ENCODE measurements around the gene TIMP3. TPM values are rescaled to one million over a fixed set of nuclear protein-coding genes. Genes with fewer than 3 reads are reported as not detected.

The TIMP3 gene
- total and polyA plus RNA-seq, 10 donors = 19.7 to 689 (median 367) TPM

- no peak overlapping the region for H3K27ac ChIP-seq
Measured at GRCh38 chr22:32791056-32791455, 10.4 kb upstream of the TIMP3 start.

GRCh38 chr22:32791485-32791884 lies 10.0 kb upstream of the TIMP3 start:
- WGBS, 5 donors = 91 to 96% (median 95%) methylated on average over 7 of the region's 7 CpGs
- H3K4me3 ChIP-seq = no peak overlapping the region
- H3K9me3 ChIP-seq = no peaks in the 10 kb centered on the region
- no peaks in the 10 kb centered on the region for H3K36me3 ChIP-seq
- H3K27ac ChIP-seq = no peak overlapping the region
- intact Hi-C loops (cut with DNase I; ENCODE audit: low total_unique reads) = no loop called here
- H3K27me3 ChIP-seq (replicated peaks in 1 of 7) = peaks cover 0 to 4% (median 0%) of the 10 kb centered on the region in 7 donors
- no peak for DNase-seq
- TF ChIP-seq POLR2AphosphoS5 (IDR thresholded peaks at IDR 0.05) (no peak), CTCF (IDR thresholded peaks at IDR 0.05 in 8 of 11, conservative IDR thresholded peaks at IDR 0.05 in 3 of 11) (no peak), POLR2A (IDR thresholded peaks at IDR 0.05) (no peak)
- peaks cover 0 to 3% (median under 1%) of the 10 kb centered on the region in 6 donors for H3K4me1 ChIP-seq

More at GRCh38 chr22:32791056-32791455, 10.4 kb upstream of the TIMP3 start:
- Histone ChIP-seq H3K9me3 (no peaks in the 10 kb centered on the region), H3K4me3 (no peak overlapping the region), H3K27me3 (replicated peaks in 1 of 7) (peaks cover 0 to under 1% (median 0%) of the 10 kb centered on the region in 7 donors), H3K4me1 (no peaks in the 10 kb centered on the region), H3K36me3 (no peaks in the 10 kb centered on the region)
- DNase-seq = no peak
- no peak for TF ChIP-seq POLR2AphosphoS5 (IDR thresholded peaks at IDR 0.05)
- WGBS, 5 donors = 86 to 97% (median 91%) methylated on average over 6 of the region's 6 CpGs
- intact Hi-C loops (cut with DNase I; ENCODE audit: low total_unique reads) = no loop called here

- DNase-seq = no peak
- Histone ChIP-seq H3K27ac (no peak overlapping the region), H3K4me3 (no peak overlapping the region), H3K36me3 (no peaks in the 10 kb centered on the region), H3K27me3 (replicated peaks in 1 of 7) (peaks cover 0 to 18% (median 0%) of the 10 kb centered on the region in 7 donors), H3K9me3 (no peaks in the 10 kb centered on the region), H3K4me1 (peaks cover 0 to 10% (median 7%) of the 10 kb centered on the region in 6 donors)
- intact Hi-C loops (cut with DNase I; ENCODE audit: low total_unique reads) = no loop called here
- TF ChIP-seq POLR2A (IDR thresholded peaks at IDR 0.05) = no peak
- TF ChIP-seq POLR2AphosphoS5 (IDR thresholded peaks at IDR 0.05) = no peak
Measured at GRCh38 chr22:32793589-32793988, 7.9 kb upstream of the TIMP3 start.

GRCh38 chr22:32794449-32795213 lies 6.9 kb upstream of the TIMP3 start:
- 74 to 90% (median 89%) methylated on average over 10 of the region's 10 CpGs for WGBS, 5 donors
- no peak overlapping the region for H3K4me3 ChIP-seq
- no peaks in the 10 kb centered on the region for H3K9me3 ChIP-seq
- intact Hi-C loops (cut with DNase I; ENCODE audit: low total_unique reads) = loop anchor here (5.0 kb wide), 2 partner anchors 132 to 267 kb away; no protein-coding TSS in a partner anchor
- peaks cover 0 to 10% (median 7%) of the 10 kb centered on the region in 6 donors for H3K4me1 ChIP-seq
- no peak overlapping the region for H3K27ac ChIP-seq
- TF ChIP-seq POLR2AphosphoS5 (IDR thresholded peaks at IDR 0.05) = no peak
- TF ChIP-seq POLR2A (IDR thresholded peaks at IDR 0.05) = no peak
- TF ChIP-seq CTCF (IDR thresholded peaks at IDR 0.05 in 8 of 11, conservative IDR thresholded peaks at IDR 0.05 in 3 of 11) = no peak
- H3K36me3 ChIP-seq = no peaks in the 10 kb centered on the region
- DNase-seq = no peak
- peaks cover 0 to 28% (median 0%) of the 10 kb centered on the region in 7 donors for H3K27me3 ChIP-seq (replicated peaks in 1 of 7)

GRCh38 chr22:32795214-32795596 lies 6.3 kb upstream of the TIMP3 start:
- Histone ChIP-seq H3K9me3 (no peaks in the 10 kb centered on the region), H3K36me3 (no peaks in the 10 kb centered on the region), H3K4me3 (no peak overlapping the region), H3K27ac (no peak overlapping the region), H3K27me3 (replicated peaks in 1 of 7) (peaks cover 0 to 29% (median 0%) of the 10 kb centered on the region in 7 donors), H3K4me1 (peaks cover 0 to 10% (median 8%) of the 10 kb centered on the region in 6 donors)
- WGBS, 5 donors = 80 to 96% (median 91%) methylated on average over 4 of the region's 4 CpGs
- intact Hi-C loops (cut with DNase I; ENCODE audit: low total_unique reads) = loop anchor here (5.0 kb wide), 2 partner anchors 133 to 268 kb away; no protein-coding TSS in a partner anchor
- no peak for DNase-seq
- TF ChIP-seq CTCF (IDR thresholded peaks at IDR 0.05 in 8 of 11, conservative IDR thresholded peaks at IDR 0.05 in 3 of 11) = no peak
- TF ChIP-seq POLR2AphosphoS5 (IDR thresholded peaks at IDR 0.05) = no peak
- no peak for TF ChIP-seq POLR2A (IDR thresholded peaks at IDR 0.05)

All from spleen (tissue), 11 donors.